ENCODE measurements around the gene MMP15. TPM values are rescaled to one million over a fixed set of nuclear protein-coding genes. Genes with fewer than 3 reads are reported as not detected.
A peak's percentile ranks its signal among the peaks of the same experiment; 100 is the strongest.

The MMP15 gene
- total RNA-seq, 1 donor from 2014 or later = 15.1 TPM

GRCh38 chr16:58026139-58026704, 668 bp downstream of the MMP15 start:
- H3K9ac ChIP-seq (ENCODE audit: low read depth in 1 of 3, low read length in 3 of 3) = peak overlapping the region; percentile 51 to 82 (median 69)
- peaks cover 55 to 72% (median 63%) of the 10 kb centered on the region in 3 donors for H3K4me1 ChIP-seq (ENCODE audit: control insufficient read depth in 3 of 3, insufficient read depth in 3 of 3, low read length in 3 of 3)
- peak overlapping the region; percentile 84 for H3K27ac ChIP-seq (ENCODE audit: low read depth, low read length)
- peaks cover 0 to 2% (median 0%) of the 10 kb centered on the region in 3 donors for H3K36me3 ChIP-seq (ENCODE audit: control insufficient read depth in 3 of 3, insufficient read depth in 3 of 3, low read length in 3 of 3)
- peak overlapping the region; percentile 72 to 83 (median 82) for H3K4me3 ChIP-seq (ENCODE audit: low read length in 3 of 3)
- no peaks in the 10 kb centered on the region for H3K27me3 ChIP-seq (ENCODE audit: control insufficient read depth in 3 of 3, insufficient read depth in 3 of 3, low read length in 3 of 3)
- no peaks in the 10 kb centered on the region for H3K9me3 ChIP-seq (ENCODE audit: control insufficient read depth in 3 of 3, low read length in 3 of 3)

DNA sequence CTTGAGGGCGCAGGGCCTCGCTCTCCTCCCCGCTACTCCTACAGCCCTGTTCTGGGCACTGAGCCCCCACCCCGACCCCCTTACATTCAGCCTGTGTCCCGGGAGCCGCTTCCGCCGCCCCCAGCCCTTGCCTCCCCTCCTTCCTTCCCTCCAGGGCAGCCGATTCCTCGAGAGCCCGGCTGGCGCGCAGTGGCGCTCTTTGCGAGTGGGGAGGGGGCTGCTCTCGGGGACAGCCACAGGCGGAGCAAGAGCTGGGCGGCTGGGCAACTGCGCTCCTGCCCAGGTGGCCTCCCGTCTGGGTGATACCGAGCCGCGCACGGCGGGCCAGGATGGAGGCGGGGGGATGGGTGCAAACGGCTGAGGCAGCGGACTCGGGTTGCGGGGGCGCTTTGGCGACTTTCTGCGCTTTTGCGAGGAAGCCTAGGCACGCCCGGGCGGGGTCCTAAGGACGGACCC, 1.2 kb downstream of the MMP15 start:
- Histone ChIP-seq H3K9ac (ENCODE audit: low read depth in 1 of 3, low read length in 3 of 3) (peak overlapping the region; percentile 69 to 82 (median 74)), H3K36me3 (ENCODE audit: control insufficient read depth in 3 of 3, insufficient read depth in 3 of 3, low read length in 3 of 3) (peaks cover 0 to 2% (median 0%) of the 10 kb centered on the region in 3 donors), H3K27me3 (ENCODE audit: control insufficient read depth in 3 of 3, insufficient read depth in 3 of 3, low read length in 3 of 3) (no peaks in the 10 kb centered on the region), H3K27ac (ENCODE audit: low read depth, low read length) (peak overlapping the region; percentile 84), H3K9me3 (ENCODE audit: control insufficient read depth in 3 of 3, low read length in 3 of 3) (no peaks in the 10 kb centered on the region), H3K4me3 (ENCODE audit: low read length in 3 of 3) (peak overlapping the region; percentile 72 to 83 (median 82)), H3K4me1 (ENCODE audit: control insufficient read depth in 3 of 3, insufficient read depth in 3 of 3, low read length in 3 of 3) (peaks cover 55 to 74% (median 63%) of the 10 kb centered on the region in 3 donors)

- Histone ChIP-seq H3K27me3 (ENCODE audit: control insufficient read depth in 3 of 3, insufficient read depth in 3 of 3, low read length in 3 of 3) (no peaks in the 10 kb centered on the region), H3K4me1 (ENCODE audit: control insufficient read depth in 3 of 3, insufficient read depth in 3 of 3, low read length in 3 of 3) (peaks cover 58 to 72% (median 62%) of the 10 kb centered on the region in 3 donors), H3K9ac (ENCODE audit: low read depth in 1 of 3, low read length in 3 of 3) (peak overlapping the region; percentile 69 to 82 (median 74)), H3K4me3 (ENCODE audit: low read length in 3 of 3) (peak overlapping the region; percentile 72 to 83 (median 82)), H3K9me3 (ENCODE audit: control insufficient read depth in 3 of 3, low read length in 3 of 3) (no peaks in the 10 kb centered on the region), H3K27ac (ENCODE audit: low read depth, low read length) (peak overlapping the region; percentile 84), H3K36me3 (ENCODE audit: control insufficient read depth in 3 of 3, insufficient read depth in 3 of 3, low read length in 3 of 3) (peaks cover 0 to 2% (median 0%) of the 10 kb centered on the region in 3 donors)
These were observed 1.8 kb downstream of the MMP15 start for GRCh38 chr16:58027161-58027915.

DNA sequence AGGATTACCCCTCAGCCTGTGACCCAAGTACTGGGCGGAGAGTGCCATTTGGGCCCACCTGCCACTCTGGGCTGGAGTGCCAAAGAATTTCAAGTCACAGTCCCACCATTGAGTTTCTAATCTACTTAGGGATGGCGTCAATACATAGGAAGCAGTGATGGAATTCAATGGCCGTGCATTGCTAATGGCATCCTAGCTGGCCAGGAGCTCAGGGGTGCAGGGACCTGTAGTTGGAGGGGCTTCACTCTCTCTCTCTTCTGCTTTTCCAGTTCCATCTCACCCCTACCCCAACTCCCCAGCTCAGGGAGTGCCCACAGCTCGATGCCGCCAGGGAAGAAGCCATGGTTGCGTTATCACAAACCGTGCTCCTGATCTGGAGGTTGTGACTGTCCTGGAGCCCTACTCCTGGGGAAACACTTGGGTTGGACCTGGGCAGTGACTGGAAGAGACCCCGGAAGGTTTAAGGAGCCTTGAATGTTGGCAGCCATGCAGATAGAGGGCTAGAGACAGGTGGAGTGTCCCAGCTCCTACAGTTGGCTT, 2.4 kb downstream of the MMP15 start:
- H3K4me3 ChIP-seq (ENCODE audit: low read length in 3 of 3) = peak overlapping the region; percentile 2 to 41 (median 5)

DNA sequence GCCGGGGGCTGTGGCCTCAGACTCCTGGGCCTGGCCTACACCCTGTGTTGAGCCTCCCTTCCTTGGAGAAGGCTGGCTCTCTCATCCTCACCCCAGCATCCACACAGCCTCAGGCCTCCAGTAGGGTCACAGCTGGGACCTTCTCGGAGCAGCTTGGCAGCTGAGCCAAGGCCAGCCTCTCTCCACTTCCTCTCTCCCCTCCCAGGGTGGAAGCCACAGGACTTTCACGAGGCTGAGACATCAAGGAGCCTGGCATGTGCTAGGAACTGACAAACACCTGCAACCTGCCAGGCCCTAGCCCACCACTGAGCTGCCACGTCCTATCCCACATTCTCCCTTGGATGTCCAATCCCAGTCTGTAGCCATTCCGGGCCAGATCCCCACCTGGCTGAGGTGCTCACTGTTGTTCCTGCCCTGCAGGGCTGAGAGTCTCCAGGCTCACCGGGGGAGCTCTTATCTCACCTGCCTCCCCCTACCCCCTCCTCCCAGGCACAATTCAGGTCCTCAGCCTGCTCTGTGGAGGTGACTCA, 3.1 kb downstream of the MMP15 start:
- Histone ChIP-seq H3K36me3 (ENCODE audit: control insufficient read depth in 3 of 3, insufficient read depth in 3 of 3, low read length in 3 of 3) (peaks cover 0 to 2% (median 0%) of the 10 kb centered on the region in 3 donors), H3K4me1 (ENCODE audit: control insufficient read depth in 3 of 3, insufficient read depth in 3 of 3, low read length in 3 of 3) (peaks cover 61 to 71% (median 64%) of the 10 kb centered on the region in 3 donors), H3K27ac (ENCODE audit: low read depth, low read length) (no peak overlapping the region), H3K4me3 (ENCODE audit: low read length in 3 of 3) (peak overlapping the region in 1 of 3 donors; percentile 5), H3K27me3 (ENCODE audit: control insufficient read depth in 3 of 3, insufficient read depth in 3 of 3, low read length in 3 of 3) (no peaks in the 10 kb centered on the region), H3K9ac (ENCODE audit: low read depth in 1 of 3, low read length in 3 of 3) (no peak overlapping the region), H3K9me3 (ENCODE audit: control insufficient read depth in 3 of 3, low read length in 3 of 3) (no peaks in the 10 kb centered on the region)

More for the DNA sequence above, 2.4 kb downstream of the MMP15 start:
- Histone ChIP-seq H3K36me3 (ENCODE audit: control insufficient read depth in 3 of 3, insufficient read depth in 3 of 3, low read length in 3 of 3) (peaks cover 0 to 2% (median 0%) of the 10 kb centered on the region in 3 donors), H3K9ac (ENCODE audit: low read depth in 1 of 3, low read length in 3 of 3) (no peak overlapping the region), H3K9me3 (ENCODE audit: control insufficient read depth in 3 of 3, low read length in 3 of 3) (no peaks in the 10 kb centered on the region), H3K27ac (ENCODE audit: low read depth, low read length) (no peak overlapping the region), H3K4me1 (ENCODE audit: control insufficient read depth in 3 of 3, insufficient read depth in 3 of 3, low read length in 3 of 3) (peaks cover 57 to 69% (median 60%) of the 10 kb centered on the region in 3 donors), H3K27me3 (ENCODE audit: control insufficient read depth in 3 of 3, insufficient read depth in 3 of 3, low read length in 3 of 3) (no peaks in the 10 kb centered on the region)

DNA sequence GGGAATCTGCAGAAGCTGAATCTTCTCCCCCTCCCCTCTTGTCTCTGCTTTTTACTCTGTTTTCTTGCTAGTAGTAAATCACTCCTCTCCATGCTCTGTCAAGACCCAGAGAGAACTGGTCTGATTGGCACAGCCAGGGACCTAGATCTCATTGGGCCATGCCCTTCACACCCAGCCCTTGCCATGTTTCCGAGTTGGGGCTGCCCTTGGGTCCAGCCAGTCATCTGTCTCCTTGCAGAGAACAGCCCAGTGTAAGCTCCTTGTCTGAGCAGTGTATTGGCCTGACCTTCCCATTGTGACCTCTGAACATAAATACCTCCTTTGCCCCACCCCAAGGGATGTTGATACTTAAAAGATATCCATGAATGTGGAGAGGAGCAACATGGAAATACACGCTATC, 3.9 kb downstream of the MMP15 start:
- peaks cover 0 to 2% (median 0%) of the 10 kb centered on the region in 3 donors for H3K36me3 ChIP-seq (ENCODE audit: control insufficient read depth in 3 of 3, insufficient read depth in 3 of 3, low read length in 3 of 3)
- H3K9me3 ChIP-seq (ENCODE audit: control insufficient read depth in 3 of 3, low read length in 3 of 3) = no peaks in the 10 kb centered on the region
- H3K4me3 ChIP-seq (ENCODE audit: low read length in 3 of 3) = no peak overlapping the region
- H3K27me3 ChIP-seq (ENCODE audit: control insufficient read depth in 3 of 3, insufficient read depth in 3 of 3, low read length in 3 of 3) = no peaks in the 10 kb centered on the region
- peaks cover 62 to 74% (median 69%) of the 10 kb centered on the region in 3 donors for H3K4me1 ChIP-seq (ENCODE audit: control insufficient read depth in 3 of 3, insufficient read depth in 3 of 3, low read length in 3 of 3)
- H3K27ac ChIP-seq (ENCODE audit: low read depth, low read length) = no peak overlapping the region
- H3K9ac ChIP-seq (ENCODE audit: low read depth in 1 of 3, low read length in 3 of 3) = no peak overlapping the region

DNA sequence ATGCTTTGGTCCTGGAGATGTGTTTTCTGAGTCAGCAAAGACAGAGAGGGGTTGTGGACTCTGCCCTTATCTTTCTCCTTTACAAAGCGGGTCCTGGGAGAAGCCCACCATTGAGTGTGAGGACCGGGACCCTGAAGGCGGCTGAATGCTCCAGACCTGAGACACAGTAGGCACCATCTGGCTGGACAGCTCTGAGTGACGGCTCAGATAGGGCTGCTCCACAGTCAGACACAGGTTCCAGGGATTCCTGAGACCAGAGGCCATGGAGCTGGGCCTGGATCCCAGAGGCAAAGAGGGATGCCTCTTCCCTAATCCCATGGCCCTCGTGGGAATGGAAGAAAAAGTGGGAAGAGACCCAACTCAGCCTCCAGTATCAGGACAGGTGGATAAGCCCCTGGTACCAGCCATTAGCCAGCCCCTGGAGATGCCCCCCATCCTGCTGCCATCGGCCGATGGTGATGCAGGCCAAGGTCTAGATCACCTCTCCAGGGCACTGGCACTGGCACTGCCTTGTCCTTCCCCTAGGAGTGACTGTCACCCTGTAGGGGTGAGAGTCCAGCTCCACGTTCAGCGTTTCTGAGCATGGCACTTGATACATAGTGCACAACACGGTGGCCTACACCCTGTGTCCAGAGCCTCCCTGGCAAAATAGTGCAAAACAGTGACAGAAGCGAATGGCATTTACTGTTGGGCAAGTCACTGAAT, 4.7 kb downstream of the MMP15 start:
- H3K4me3 ChIP-seq (ENCODE audit: low read length in 3 of 3) = no peak overlapping the region
- H3K9me3 ChIP-seq (ENCODE audit: control insufficient read depth in 3 of 3, low read length in 3 of 3) = no peaks in the 10 kb centered on the region
- no peak overlapping the region for H3K9ac ChIP-seq (ENCODE audit: low read depth in 1 of 3, low read length in 3 of 3)
- no peak overlapping the region for H3K27ac ChIP-seq (ENCODE audit: low read depth, low read length)
- peaks cover 57 to 69% (median 67%) of the 10 kb centered on the region in 3 donors for H3K4me1 ChIP-seq (ENCODE audit: control insufficient read depth in 3 of 3, insufficient read depth in 3 of 3, low read length in 3 of 3)
- peaks cover 0 to 2% (median 0%) of the 10 kb centered on the region in 3 donors for H3K36me3 ChIP-seq (ENCODE audit: control insufficient read depth in 3 of 3, insufficient read depth in 3 of 3, low read length in 3 of 3)
- no peaks in the 10 kb centered on the region for H3K27me3 ChIP-seq (ENCODE audit: control insufficient read depth in 3 of 3, insufficient read depth in 3 of 3, low read length in 3 of 3)

DNA sequence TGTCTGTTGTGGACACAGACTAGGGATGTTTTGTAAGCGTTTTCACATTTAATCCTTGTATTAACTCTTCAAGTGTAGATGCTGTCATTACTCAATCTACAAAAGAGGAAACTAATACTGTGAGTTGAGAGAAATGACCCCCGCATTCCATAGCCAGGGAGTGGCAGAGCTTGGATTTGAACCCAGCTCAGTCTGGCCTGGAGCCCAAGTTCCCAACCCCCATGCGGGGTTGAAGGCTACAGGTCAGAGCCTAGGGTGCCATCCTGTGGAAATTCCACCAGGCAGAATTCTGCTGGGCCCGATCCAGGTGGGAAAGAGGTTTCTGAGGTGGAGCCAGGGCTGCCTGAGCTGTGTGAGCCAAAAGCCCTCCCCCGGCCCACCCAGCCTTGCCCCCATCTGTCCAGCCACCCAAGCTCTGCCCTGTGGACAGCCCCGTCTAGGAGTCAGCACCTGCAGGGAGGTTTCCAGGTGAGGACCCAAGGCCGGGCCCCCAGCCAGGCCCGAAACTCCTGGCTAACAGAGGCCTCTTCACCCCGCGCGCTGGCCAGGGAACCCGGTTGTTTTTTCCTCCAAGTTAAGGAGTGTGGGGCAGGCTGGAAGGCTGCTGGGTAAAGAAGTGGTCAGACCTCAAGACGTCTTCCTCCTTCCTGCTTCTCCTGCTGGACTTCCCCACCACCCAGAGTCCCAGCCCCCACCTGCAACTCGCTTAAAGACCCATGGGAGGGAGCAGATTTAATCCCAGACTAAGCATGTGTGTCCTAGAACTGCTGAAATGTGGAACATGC, 5.7 kb downstream of the MMP15 start:
- H3K4me3 ChIP-seq (ENCODE audit: low read length in 3 of 3) = no peak overlapping the region
- peaks cover 64 to 76% (median 67%) of the 10 kb centered on the region in 3 donors for H3K4me1 ChIP-seq (ENCODE audit: control insufficient read depth in 3 of 3, insufficient read depth in 3 of 3, low read length in 3 of 3)
- H3K9ac ChIP-seq (ENCODE audit: low read depth in 1 of 3, low read length in 3 of 3) = no peak overlapping the region
- no peaks in the 10 kb centered on the region for H3K27me3 ChIP-seq (ENCODE audit: control insufficient read depth in 3 of 3, insufficient read depth in 3 of 3, low read length in 3 of 3)
- H3K9me3 ChIP-seq (ENCODE audit: control insufficient read depth in 3 of 3, low read length in 3 of 3) = no peaks in the 10 kb centered on the region
- peaks cover 0 to 2% (median 0%) of the 10 kb centered on the region in 3 donors for H3K36me3 ChIP-seq (ENCODE audit: control insufficient read depth in 3 of 3, insufficient read depth in 3 of 3, low read length in 3 of 3)
- H3K27ac ChIP-seq (ENCODE audit: low read depth, low read length) = no peak overlapping the region
